CD4-positive, alpha-beta T cell treated with Interleukin-1 beta for 1 hour (primary cell): ENCODE data around the gene GRIN2A.

Experiments used
- DNase-seq, 2 donors: peaks; one replicate each; pipeline ENCODE4 v3.0.0-alpha.2; 2020 to 2022

GRIN2A gene

DNA sequence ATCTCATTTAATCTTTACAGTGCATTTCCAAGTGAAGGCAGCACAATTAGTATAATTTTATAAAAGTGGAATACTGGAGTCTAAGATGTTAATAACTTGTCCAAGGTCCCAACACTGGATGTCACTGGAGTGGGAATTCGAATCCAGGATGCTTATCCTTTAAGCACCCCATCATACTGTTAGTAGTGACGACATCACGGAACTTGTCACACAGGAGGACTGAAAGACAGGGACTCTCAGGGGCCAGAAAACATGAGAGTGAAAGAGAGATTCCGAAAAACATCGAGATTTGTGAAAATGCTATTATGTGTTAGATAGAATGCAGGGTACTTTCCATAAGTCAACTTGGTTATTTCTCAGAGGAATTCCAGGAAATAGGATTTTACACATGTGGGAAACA is 374.0 kb downstream of the GRIN2A start:
- DNase-seq: no peak

DNA sequence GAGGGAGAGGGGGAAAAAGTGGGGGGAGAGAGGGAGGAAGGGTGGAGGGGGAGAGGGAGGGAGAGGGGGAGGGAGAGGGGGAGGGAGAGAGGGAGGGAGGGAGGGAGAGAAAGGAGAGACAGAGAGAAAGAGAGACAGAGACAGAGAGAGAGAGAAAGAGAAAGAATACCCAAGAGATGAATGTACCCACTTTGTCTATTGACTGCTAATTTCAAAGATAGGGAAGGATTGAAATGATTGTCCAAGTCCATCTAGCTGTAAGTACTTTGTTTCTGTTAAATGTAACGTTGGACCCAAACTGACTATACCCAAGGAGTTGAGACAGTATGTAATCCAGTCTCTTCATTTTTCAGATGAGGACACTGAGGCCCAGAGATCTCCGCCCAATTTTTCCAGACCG is 374.9 kb downstream of the GRIN2A start:
- DNase-seq: no peak

DNA sequence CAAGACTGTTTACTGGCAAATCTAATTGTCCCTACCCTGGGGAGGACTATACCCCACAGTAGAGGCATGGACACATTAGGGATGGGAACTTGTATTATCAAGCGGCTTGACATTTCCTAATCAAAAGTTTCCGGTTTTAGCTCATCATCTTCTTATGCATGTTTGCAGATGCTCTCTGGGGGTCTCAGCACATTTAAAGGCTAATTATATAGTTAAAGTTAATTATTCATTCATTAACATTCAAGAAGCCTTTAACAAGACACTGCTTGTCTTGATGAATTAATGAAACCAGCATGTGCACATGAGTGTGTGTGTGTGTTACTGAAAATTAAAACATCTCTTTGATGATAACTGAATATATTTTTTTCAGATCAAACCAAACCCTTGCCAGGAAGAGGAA is 377.1 kb downstream of the GRIN2A start:
- DNase-seq: no peak

DNA sequence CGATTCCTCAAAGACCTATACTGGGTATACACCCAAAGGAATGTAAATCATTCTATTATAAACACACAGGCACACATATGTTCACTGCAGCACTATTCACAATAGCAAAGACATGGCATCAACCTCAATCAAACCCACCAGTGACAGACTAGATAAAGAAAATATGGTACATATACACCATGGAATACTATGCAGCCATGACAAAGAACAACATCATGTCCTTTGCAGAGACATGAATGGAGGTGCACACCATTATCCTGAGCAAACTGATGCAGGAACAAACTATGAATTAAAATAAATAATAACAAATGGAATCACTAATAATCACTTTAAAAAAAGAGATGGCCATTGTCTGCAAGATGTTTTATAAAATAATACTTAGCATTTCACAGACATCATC is 380.1 kb downstream of the GRIN2A start:
- DNase-seq: no peak

DNA sequence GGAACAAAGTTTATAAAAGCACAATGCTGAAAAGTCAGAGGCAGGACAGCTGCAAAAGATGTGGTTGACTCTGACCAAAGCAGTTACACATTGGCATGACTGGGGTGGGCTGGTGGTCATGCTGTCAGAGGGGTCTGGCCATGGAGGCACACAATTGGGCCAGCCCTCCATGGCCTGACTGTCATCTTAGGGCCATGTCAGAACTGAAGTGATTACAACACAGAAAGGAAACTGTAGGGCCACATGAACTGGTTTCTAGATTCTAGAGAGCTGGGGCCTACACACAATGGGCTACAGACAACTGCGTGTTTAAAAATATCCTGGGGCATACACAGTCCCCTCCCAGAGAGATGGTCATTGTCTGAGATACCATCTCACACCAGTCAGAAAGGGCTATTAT is 380.6 kb downstream of the GRIN2A start:
- DNase-seq: no peak

DNA sequence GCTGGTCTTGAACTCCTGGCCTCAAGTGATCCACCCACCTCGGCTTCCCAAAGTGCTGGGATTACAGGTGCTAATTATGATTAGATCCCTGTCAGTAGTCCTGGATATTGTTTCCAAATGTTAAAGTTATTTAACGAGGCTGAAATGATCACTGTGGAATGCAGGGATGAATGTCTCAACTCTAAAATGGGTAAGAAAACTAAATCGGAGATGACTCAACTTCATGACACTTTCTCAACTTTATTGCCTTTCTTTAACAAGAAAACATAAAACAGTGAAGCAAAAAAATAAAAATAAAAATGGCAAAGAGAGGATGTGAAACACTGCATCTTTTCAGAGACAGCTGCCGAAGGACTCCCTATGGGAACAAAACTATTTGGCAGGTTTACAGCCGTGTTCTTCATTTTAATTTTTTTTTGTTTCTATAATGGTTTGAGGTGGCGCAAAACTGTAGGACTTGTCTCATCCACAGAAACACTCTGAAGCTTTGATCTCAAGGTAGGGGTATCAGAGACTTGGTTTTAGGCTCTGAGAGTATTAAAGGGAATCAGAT is 382.0 kb downstream of the GRIN2A start:
- no peak for DNase-seq

DNA sequence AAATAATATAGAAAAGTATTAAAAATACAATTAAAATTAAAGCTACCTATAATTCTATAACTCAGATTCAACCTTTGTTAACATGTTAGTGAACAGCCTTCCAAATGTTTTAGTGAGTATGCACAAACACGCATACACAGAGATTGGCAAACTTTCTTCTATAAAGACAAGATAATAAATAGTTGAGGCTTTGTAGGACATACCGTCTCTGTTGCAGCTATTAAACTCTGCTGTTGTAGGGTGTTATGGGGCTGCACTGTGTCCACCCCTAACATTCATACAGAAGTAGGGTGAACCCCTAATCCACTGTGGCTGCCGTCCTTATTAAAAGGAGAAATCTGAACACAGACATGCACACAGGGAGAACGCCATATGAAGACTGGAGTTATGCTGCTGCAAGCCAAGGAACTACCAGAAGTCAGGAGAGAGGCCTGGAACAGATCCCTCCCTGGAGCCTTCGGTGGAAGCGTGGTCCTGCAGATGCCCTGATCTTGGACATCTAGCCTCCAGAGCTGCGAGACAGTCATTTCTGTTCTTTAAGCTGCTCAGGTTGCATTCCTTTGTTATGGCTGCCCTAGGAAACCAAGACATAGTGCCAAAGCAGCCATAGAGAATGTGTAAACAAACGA is 383.2 kb downstream of the GRIN2A start:
- DNase-seq: no peak

DNA sequence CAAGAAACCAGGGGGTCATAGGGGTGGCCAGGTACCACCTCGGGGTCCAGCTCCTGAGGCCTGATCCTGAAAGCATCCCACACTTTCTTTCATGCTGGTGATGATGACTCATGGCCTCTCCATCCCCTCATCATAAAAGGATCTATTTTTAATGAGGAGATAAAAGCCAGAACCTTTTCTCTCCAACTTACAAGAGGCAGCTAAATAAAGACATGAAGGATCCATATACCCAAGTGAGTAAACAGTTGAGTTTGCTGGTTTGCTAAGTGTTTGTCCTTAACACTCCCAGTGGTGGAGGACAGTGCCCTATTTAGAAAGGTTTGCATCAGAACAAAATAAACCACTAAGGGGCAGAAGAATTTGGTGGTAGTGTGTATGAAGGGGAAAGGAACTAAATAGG is 383.8 kb downstream of the GRIN2A start:
- DNase-seq: no peak

DNA sequence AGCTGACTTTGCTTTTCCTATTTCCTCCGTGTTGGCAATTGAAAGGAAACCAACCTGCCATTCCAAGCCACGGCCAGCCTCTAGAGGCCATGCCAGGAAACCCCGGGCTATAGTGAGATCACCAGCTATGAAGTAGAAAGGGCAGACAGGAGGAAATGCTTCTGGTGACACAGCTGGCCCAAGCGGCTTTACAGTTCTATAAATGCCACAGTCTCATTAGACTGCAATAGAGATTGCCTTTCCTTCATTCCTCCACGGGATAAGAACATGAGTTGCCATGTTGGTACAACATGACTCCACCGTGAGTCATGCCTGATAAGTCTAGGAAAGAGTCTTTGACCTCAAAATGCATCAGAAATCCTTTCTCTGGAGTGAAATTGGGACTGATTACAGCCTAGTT is 384.9 kb downstream of the GRIN2A start:
- DNase-seq: no peak

DNA sequence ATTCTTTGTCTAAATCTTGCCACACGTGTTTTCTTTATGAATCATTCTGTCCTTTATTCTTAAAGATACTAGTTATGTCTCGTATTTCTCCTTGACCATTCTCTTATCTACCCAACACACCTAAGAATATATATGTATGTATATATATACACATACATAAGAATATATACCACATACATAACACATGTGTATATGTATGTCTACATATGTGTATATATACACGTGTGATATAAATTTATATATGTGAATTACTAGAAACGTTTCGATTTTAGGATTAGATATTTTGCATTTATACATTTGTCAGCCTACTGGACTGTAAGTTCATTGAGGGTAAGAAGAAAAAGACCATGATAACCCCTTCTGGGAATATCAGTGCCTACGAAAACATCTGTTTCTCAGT is 388.6 kb downstream of the GRIN2A start:
- DNase-seq: no peak

DNA sequence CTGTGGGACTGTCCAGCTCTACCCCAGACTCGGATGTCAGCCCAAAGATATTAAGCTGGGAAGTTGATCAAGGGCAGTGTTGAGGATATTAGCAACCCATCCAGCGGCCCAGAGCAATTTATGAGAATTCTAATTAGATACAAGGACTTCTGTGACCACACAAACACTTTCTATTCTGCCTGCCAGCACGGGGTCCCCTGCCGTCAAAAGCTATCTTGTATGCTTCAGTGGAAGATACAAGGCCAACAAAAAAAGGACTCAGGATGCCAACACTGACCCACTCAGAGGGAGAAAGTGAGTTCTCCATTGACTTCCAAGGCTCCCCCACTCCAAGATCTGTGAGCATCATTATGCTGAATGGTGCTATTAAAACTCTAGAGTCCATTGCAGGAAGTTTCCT is 390.7 kb downstream of the GRIN2A start:
- no peak for DNase-seq

DNA sequence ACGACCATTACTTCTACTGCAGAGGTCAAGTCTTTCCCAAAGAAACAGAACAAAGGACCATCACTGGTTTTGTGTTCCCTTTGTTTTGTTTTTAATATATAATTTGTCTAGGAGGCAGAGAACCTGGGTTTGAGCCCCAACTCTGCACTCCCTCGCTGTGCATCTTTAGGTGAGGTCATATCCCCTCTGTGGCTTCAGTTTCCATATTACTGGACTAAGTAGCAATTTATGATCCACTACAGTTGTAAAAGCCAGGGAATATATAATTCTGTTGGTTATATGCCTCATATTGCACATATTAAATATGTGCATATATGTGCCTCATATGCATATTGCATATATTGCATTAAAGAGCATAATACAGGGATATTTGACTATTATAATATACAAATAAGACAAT is 392.0 kb downstream of the GRIN2A start:
- DNase-seq: no peak

DNA sequence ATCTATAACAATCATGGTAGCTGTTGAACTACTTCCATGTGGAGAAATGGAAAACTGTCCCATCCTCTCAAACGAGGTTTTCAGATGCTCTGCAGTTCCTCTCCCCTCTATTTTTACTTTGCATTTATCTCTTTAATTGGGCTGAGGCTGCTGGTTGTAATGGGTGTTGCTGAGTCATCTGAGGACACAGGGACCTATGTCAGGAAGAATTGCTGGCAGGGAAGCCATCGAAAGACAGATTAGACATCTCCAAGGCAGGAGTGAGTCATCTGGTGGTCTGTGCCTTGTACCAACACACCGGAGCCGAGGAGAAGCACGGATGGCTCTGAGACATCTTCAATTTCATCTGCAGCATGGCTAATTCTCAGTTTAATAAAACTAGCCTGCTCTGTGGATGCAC is 394.5 kb downstream of the GRIN2A start:
- DNase-seq: no peak

DNA sequence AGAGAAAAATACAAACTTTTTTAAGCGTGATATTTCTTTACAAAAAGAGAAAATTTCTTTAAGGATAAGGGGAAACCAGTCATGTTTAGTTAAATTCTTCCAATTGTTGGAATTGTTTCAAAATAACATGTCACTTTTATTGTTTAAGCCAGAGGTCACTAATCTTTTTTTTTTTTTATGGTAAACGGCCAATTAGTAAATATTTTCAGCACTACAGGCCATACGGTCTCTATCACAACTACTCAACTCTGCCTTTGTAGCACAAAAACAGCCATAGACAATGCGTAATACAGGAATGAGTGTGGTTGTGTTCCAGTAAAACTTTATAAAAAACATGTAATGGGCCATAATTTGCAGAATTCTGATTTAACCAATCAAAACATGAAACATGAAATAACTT is 401.4 kb downstream of the GRIN2A start:
- DNase-seq: no peak

DNA sequence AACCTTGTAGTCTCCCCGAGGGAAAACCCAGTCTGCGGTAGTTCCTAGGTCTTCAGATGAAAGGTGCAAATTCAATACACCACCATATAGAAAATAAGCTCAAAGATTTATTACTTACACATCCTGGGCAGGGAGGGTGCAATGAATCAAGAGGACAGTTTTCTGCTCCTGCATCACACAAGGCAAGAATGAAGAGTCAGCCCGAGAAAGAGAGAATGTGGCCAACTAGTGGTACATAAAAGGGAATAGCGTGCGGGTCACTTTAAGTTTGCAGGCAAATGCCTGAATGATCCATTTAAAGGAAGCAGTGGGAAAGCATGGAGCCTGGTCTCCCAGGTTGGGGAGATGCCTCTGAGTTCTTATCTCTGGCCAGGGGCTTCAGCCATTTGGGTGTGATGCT is 403.4 kb downstream of the GRIN2A start:
- no peak for DNase-seq

DNA sequence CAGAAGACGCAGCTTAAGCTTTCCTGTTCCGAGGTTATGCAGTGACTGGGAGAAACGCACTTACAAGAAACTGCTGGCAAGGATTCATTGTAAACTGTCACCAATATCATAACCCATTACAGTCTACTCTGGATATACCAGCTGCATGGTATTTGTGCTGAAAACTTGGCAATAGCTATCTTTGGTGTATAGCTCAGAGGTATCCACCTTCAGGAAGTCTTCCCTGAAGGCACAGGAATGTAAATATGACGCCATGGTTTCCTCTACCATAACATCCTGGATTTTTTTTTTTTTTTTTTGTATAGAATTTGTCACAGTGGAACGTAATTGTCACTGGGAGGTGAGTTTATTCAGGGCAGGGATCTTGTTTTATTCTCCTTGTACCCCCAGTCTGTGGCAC is 406.2 kb downstream of the GRIN2A start:
- no peak for DNase-seq

DNA sequence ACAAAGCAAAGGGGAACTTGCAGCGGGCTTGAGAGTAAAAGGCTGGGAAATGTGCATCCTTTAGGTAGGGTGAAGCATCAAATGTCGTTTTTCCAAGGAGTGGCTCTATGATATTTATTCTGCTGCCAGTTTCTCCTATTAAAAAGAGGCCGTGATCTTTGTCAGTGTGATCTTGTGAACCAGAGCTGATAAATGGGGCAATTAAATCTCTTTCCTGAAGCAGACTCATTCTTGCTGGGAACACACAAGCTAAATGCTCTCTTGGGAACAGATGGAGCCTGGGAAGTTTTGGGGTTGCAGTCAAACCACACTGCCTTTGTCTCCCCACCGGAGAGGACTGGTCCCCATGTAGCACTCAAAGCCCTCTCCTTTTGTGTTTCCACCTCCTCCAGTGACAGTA is 408.9 kb downstream of the GRIN2A start:
- no peak for DNase-seq

DNA sequence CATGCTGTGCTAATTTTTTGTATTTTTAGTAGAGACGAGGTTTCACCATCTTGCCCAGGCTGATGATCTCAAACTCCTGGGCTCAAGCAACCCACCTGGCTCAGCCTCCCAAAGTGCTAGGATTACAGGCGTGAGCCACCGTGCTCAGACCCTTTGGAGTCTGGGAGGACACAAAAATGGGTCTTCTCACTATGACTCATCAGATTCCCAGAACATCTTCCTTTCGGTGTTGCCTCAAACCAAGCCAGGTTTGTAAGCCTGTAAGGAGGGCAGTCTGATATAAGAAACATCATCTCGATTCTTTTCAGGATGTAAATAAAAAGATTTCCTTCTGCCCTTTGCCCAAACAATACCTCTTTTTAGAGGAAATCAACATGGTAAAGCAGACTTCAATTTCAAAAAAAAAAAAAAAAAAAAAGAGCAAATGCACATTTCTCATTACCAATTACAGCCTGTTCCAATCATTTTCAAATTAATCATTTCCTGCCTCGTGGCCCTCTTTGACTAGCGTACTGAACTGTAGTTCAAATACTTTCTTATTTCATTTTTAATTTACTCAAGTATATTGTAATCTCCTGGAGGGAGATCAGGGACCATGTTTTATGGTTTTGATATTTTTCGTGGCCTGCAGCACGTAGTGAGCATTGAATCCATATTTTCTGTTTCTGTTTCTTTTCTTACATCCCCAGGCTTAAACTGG is 409.6 kb downstream of the GRIN2A start:
- no peak for DNase-seq

DNA sequence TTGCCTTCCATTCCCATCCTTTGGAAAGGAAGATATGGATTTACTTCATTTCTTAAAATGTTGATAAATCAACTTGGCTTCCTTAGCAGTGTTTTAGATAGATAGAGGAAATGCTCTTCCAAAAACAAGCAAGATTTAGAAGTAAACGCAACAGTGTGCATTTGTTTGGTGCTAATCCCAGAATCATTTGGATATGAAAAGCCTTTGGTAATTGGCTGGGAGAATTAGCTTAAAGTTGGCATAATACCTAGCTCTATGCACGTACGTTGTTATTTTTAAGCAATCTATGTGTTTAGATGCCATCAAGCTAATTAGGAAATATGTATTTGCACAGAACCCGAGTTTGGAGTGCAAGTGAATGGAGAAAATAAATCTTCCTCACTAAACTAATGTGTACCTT is 415.3 kb downstream of the GRIN2A start:
- DNase-seq: no peak

DNA sequence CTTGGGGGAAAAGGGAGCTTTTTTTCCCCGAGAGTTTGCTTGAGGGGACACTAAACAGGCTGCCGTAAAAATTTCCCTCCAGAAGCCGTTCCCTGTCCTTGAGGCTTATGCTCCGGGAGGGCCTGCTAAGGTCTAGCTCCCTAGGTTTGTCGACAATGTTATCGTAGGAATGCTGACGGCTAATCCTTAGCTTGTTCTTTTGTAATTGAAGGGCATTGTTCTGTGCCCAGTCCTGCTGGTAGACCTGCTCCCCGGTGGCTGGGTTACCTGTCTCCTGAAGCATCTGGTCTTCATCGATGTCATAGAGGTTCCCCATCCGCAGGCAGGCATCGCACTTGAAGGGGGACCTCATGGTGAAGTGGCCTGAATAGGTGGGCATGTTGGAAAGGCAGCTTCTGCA is 418.7 kb downstream of the GRIN2A start:
- no peak for DNase-seq

DNA sequence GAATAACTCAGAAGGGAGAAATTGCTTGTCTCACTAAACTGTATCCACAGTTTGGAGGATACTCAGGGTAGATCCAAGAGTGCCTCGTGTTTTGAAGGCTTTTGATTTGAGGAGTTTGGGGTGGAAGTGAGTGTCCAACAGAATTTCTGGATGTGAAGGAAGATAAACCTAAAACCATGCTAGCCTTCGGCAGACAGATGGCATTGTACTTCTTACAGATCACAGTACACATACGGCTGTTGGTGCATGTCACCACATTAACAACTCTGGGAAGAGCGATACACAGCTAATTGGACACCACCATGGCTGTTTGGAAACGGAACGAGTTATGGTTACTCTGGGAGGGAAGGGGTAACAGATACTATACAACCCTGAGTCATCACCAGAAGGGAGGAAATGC is 420.4 kb downstream of the GRIN2A start:
- DNase-seq: no peak

DNA sequence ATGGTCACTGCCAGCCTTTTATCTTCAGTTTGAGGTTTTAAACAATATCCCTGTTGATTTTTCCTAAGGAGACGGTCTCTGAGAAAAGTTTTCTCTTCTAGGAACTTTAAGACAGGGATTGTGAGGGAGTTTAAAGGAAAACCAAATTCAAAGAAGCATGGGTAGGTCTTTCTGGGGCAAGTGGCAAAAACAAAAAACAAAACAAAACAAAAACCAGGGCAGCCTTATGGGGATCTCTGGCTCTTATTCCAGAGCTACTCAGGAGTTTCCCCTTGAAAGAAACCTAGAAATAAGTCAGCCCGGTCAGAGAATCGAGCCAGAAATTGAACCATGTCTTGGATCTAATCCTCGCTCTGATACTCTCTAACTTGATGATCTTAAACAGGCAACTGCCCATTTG is 424.5 kb downstream of the GRIN2A start:
- DNase-seq: no peak

DNA sequence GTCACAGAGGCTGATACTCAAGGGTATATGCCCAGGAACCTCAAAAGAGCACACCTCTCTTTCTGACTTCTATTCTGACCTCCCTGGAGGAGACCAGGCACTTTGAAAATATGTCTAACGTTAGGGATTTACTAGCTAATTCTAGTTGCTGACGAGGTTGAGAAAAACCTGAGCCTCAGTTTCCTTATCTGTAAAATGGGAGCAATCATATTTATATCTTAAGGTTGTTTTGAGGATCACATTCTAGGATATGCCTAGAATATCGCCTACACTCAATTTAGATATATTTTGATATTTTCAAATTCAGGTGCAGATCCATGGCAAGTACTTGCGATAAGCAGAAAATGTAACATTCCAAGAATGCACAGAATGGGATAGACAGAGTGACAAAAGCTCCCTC is 425.8 kb downstream of the GRIN2A start:
- no peak for DNase-seq

DNA sequence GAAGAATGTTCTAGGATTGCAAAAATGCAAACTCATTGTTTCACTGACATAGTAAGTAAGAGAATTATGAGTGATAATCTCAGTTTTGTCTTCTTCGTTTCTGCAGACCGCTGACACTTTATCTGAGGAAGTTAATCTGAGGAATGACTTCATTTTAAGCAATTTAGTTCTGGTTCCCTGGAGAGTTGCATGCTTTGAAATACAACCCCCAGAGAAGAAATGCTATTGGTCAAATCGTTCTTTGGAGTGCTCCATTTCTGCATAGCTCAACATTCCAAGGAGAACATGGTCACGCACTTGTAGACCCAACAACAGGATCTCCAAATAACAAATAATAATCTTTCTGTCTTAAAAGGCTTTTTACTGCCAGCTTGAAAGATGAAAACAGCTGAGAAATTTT is 427.1 kb downstream of the GRIN2A start:
- no peak for DNase-seq

DNA sequence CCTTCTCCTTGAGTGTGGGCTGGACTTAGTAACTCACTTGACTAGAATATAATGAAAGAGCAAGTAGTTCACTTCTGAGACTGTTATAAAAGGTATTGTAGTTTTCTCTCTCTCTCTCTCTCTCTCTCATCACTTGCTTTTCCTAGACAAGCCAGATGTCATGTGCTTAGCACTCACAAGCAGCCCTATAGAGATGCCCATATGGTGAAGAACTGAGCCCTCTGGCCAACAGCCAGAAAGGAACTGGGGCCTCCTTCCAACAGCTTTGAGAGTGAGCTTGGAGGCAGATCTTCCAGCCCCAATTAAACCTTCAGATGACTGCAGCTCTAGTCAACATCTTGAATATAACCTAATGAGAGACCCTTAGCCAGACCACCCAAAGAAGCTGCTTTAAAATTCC is 440.5 kb downstream of the GRIN2A start:
- DNase-seq: no peak
